Measurements from ENCODE around the gene GOLGA7B.
A peak's percentile ranks its signal among the peaks of the same experiment; 100 is the strongest.

The GOLGA7B gene

GRCh38 chr10:97849687-97850402 is at the start of gene GOLGA7B:
Gene GOLGA7B, plus strand, starts transcription at chr10:97849843. Its CDS starts 461 bp downstream, at chr10:97850304.
- TF ChIP-seq CTCF (IDR thresholded peaks at IDR 0.05; ENCODE audit: borderline replicate concordance, control extremely low read depth, extremely low read depth, insufficient read depth, missing control alignments): no peak
- DNase-seq (ENCODE audit: low spot score): peak; percentile 75
- in situ Hi-C loops (cut with MboI; ENCODE audit: low sequenced_read_pairs, unreplicated experiment): no loop called here

GRCh38 chr10:97800474-97800873 is 49.2 kb upstream of the GOLGA7B start:
- TF ChIP-seq CTCF (IDR thresholded peaks at IDR 0.05; ENCODE audit: borderline replicate concordance, control extremely low read depth, extremely low read depth, insufficient read depth, missing control alignments): no peak
- DNase-seq (ENCODE audit: low spot score): no peak
- in situ Hi-C loops (cut with MboI; ENCODE audit: low sequenced_read_pairs, unreplicated experiment): no loop called here

DNA sequence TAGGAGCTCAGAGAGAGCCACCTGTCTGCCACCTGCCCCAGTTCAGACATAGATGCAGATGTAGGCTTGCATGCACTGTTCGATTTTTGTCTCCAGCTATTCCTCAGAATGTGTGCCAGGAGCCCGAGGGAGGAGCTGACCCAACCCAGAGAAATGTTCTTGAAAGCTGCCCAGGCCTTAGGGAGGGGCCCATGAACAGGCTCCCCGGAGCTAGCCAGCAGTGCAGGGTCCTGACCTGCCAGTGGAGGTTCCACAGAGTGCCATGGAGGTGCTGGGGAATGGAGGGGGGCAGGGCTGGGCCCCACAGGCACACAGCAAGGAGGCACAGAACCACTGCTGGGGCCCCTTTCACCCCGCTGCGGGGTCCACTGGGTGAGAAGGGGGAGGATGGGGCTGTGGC is 48.2 kb upstream of the GOLGA7B start:
- TF ChIP-seq CTCF (IDR thresholded peaks at IDR 0.05; ENCODE audit: borderline replicate concordance, control extremely low read depth, extremely low read depth, insufficient read depth, missing control alignments): no peak
- DNase-seq (ENCODE audit: low spot score): no peak
- in situ Hi-C loops (cut with MboI; ENCODE audit: low sequenced_read_pairs, unreplicated experiment): no loop called here

DNA sequence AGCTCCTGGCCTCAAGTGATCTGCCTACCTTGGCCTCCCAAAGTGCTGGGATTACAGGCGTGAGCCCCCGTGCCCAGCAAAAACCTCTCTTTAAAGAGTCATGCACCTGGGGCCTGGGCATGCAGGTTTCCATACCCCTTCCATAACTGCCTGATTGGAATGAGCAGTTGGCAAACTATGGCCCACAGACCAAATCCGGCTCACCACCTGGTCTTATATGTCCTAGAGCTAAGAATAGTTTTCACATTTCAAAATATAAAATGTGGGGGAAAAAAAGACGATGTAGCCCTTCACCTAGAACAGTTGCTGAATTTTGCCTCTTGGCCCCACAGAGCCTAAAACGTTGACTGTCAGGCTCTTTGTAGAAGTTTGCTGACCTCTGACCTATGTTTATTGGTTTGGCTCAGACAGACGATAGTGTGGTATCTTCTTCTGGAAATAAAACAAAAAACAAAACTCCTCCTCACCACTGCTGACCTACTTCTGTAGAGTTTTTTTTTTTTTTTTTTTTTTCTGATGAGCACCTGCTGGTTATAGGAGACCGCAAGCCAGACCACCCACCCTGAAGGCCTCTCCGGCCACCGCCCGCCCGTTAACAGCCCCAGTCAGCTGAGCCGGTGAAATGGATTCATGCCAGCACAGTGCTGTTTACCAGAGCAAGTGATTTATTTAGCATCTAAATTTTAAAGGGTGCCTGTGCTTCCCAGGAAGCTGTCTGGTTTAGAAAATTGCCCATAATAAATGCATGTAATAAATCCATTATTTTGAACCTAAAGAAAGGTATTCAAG is 44.4 kb upstream of the GOLGA7B start:
- TF ChIP-seq CTCF (IDR thresholded peaks at IDR 0.05; ENCODE audit: borderline replicate concordance, control extremely low read depth, extremely low read depth, insufficient read depth, missing control alignments): no peak
- in situ Hi-C loops (cut with MboI; ENCODE audit: low sequenced_read_pairs, unreplicated experiment): no loop called here
- no peak for DNase-seq (ENCODE audit: low spot score)

DNA sequence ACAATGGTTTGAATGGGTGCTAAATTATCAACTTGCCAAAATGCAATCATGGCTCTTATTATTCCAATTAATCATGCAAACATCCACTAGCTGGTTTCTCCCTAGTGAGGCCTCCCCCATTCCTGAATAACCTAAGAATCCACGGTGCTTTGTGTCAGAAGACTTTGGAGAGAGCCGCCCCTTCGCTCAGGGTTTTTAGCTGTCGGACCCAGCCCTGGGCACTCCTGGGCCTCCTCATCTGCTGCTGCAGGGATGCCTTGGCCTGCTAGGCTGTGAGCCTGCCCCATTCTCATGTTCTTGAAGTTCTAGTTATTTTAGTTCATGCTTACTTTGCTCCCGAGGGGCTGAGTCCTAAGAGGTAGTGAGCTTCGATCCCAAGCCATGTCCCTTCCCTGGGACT is 43.7 kb upstream of the GOLGA7B start:
- DNase-seq (ENCODE audit: low spot score): no peak
- in situ Hi-C loops (cut with MboI; ENCODE audit: low sequenced_read_pairs, unreplicated experiment): no loop called here
- TF ChIP-seq CTCF (IDR thresholded peaks at IDR 0.05; ENCODE audit: borderline replicate concordance, control extremely low read depth, extremely low read depth, insufficient read depth, missing control alignments): no peak

- no peak for DNase-seq (ENCODE audit: low spot score)
- no peak for TF ChIP-seq CTCF (IDR thresholded peaks at IDR 0.05; ENCODE audit: borderline replicate concordance, control extremely low read depth, extremely low read depth, insufficient read depth, missing control alignments)
Measured at GRCh38 chr10:97810446-97810845, 39.2 kb upstream of the GOLGA7B start.

More at GRCh38 chr10:97810446-97810845, 39.2 kb upstream of the GOLGA7B start:
- in situ Hi-C loops (cut with MboI; ENCODE audit: low sequenced_read_pairs, unreplicated experiment): no loop called here

Data from GM13976 (cell line).